Measurements from ENCODE around the gene SORCS1.

- TF ChIP-seq CTCF (IDR thresholded peaks at IDR 0.05) (no peak), EP300 (IDR thresholded peaks at IDR 0.05) (no peak), POLR2AphosphoS5 (IDR thresholded peaks at IDR 0.05) (no peak)
These were observed 370.9 kb downstream of the SORCS1 start for GRCh38 chr10:106793617-106794016.

All from esophagus muscularis mucosa (tissue), 4 donors.